Measurements from ENCODE around the gene GJC2. TPM values are rescaled to one million over a fixed set of nuclear protein-coding genes. Genes with fewer than 3 reads are reported as not detected.

GJC2 gene
- total RNA-seq, 1 experiment from 2014 or later: 0.76 TPM

DNA sequence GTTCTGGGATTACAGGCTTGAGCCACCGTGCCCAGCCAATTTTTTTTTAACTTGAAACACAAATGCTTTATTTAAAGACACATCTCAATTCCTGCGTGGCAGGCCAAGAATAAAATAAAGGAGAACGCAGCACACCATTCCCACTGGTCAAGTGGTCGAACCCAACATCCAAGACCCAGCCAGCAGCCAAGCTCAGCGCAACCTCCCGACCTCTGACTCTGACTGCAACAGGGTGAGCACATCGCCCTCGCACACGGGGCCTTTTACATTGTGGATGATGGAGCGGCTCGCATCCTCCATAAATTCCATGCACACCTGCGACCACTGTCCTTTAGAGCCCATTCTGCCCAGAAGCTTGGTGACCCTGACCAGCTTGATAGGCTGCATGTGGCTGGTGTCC lies 15.1 kb upstream of the GJC2 start:
- TF ChIP-seq SRF (IDR thresholded peaks at IDR 0.05; ENCODE audit: low read depth): no peak
- no peak for TF ChIP-seq POLR2AphosphoS5 (IDR thresholded peaks at IDR 0.05; ENCODE audit: low read depth, low read length)
- TF ChIP-seq RAD21 (IDR thresholded peaks at IDR 0.05; ENCODE audit: low read depth): no peak
- no peak for TF ChIP-seq YY1 (IDR thresholded peaks at IDR 0.05; ENCODE audit: extremely low read depth, insufficient replicate concordance, low read depth, low read length)
- TF ChIP-seq TCF7L2 (IDR thresholded peaks at IDR 0.05; ENCODE audit: borderline replicate concordance, extremely low read depth, insufficient read depth, insufficient read length): no peak
- no peak for TF ChIP-seq ZNF274 (IDR thresholded peaks at IDR 0.05; ENCODE audit: low read depth, low read length)
- TF ChIP-seq CEBPB (IDR thresholded peaks at IDR 0.05; ENCODE audit: low read depth): no peak
- TF ChIP-seq, protein P1, sequence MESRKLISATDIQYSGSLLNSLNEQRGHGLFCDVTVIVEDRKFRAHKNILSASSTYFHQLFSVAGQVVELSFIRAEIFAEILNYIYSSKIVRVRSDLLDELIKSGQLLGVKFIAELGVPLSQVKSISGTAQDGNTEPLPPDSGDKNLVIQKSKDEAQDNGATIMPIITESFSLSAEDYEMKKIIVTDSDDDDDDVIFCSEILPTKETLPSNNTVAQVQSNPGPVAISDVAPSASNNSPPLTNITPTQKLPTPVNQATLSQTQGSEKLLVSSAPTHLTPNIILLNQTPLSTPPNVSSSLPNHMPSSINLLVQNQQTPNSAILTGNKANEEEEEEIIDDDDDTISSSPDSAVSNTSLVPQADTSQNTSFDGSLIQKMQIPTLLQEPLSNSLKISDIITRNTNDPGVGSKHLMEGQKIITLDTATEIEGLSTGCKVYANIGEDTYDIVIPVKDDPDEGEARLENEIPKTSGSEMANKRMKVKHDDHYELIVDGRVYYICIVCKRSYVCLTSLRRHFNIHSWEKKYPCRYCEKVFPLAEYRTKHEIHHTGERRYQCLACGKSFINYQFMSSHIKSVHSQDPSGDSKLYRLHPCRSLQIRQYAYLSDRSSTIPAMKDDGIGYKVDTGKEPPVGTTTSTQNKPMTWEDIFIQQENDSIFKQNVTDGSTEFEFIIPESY (IDR thresholded peaks at IDR 0.05; ENCODE audit: extremely low read depth, insufficient replicate concordance, low read length): no peak
- TF ChIP-seq EZH2phosphoT487 (IDR thresholded peaks at IDR 0.05; ENCODE audit: borderline replicate concordance): no peak
- TF ChIP-seq JUND (IDR thresholded peaks at IDR 0.05): no peak
- TF ChIP-seq, protein P2, sequence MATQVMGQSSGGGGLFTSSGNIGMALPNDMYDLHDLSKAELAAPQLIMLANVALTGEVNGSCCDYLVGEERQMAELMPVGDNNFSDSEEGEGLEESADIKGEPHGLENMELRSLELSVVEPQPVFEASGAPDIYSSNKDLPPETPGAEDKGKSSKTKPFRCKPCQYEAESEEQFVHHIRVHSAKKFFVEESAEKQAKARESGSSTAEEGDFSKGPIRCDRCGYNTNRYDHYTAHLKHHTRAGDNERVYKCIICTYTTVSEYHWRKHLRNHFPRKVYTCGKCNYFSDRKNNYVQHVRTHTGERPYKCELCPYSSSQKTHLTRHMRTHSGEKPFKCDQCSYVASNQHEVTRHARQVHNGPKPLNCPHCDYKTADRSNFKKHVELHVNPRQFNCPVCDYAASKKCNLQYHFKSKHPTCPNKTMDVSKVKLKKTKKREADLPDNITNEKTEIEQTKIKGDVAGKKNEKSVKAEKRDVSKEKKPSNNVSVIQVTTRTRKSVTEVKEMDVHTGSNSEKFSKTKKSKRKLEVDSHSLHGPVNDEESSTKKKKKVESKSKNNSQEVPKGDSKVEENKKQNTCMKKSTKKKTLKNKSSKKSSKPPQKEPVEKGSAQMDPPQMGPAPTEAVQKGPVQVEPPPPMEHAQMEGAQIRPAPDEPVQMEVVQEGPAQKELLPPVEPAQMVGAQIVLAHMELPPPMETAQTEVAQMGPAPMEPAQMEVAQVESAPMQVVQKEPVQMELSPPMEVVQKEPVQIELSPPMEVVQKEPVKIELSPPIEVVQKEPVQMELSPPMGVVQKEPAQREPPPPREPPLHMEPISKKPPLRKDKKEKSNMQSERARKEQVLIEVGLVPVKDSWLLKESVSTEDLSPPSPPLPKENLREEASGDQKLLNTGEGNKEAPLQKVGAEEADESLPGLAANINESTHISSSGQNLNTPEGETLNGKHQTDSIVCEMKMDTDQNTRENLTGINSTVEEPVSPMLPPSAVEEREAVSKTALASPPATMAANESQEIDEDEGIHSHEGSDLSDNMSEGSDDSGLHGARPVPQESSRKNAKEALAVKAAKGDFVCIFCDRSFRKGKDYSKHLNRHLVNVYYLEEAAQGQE (IDR thresholded peaks at IDR 0.05; ENCODE audit: low read depth): no peak
- no peak for TF ChIP-seq SP1 (IDR thresholded peaks at IDR 0.05; ENCODE audit: low read depth)
- no peak for TF ChIP-seq SIN3A (IDR thresholded peaks at IDR 0.05; ENCODE audit: low read depth)
- no peak for TF ChIP-seq FOSL1 (IDR thresholded peaks at IDR 0.05; ENCODE audit: low read depth)
- no peak for TF ChIP-seq POLR2A (IDR thresholded peaks at IDR 0.05; ENCODE audit: borderline replicate concordance, extremely low read depth, insufficient read depth, insufficient read length)
- no peaks in the 10 kb centered on the region for H3K9me3 ChIP-seq (ENCODE audit: control insufficient read depth in 1 of 2, insufficient read depth in 1 of 2, low read depth in 1 of 2, low read length in 2 of 2)
- no peak overlapping the region for H3K9ac ChIP-seq (ENCODE audit: low read length)
- no peak overlapping the region for H3K4me2 ChIP-seq (ENCODE audit: low read length)
- peaks cover 3% of the 10 kb centered on the region; the same call in 1 of the 2 replicates for H3K27me3 ChIP-seq (ENCODE audit: insufficient read depth, low read length)
- no TSS peak for BruUV-seq (replicated peaks)
- no peaks in the 10 kb centered on the region for H3K79me2 ChIP-seq (ENCODE audit: insufficient read depth, low read length)
- no peak overlapping the region for H3K4me3 ChIP-seq (replicated peaks in 1 of 2; ENCODE audit: low read depth in 1 of 2, low read length in 2 of 2)
- no peak overlapping the region for H3K27ac ChIP-seq (ENCODE audit: low read depth, low read length)
- ChIA-PET POLR2A (no interaction called here), CTCF (no interaction called here), RAD21 (ENCODE audit: low non-redundant PET in 1 of 2, low total read pairs in 2 of 2, uncharacterized antibody in 2 of 2, unreplicated experiment in 2 of 2) (no interaction called here)
- ATAC-seq (no peak), DNase-seq (ENCODE audit: low read depth, low spot score) (no peak)
- H4K20me1 ChIP-seq (ENCODE audit: insufficient read depth): no peaks in the 10 kb centered on the region
- no peaks in the 10 kb centered on the region for H3K9me2 ChIP-seq (ENCODE audit: insufficient read depth)
- H2AFZ ChIP-seq (ENCODE audit: low read depth, low read length, poor library complexity, severe bottlenecking): no peak overlapping the region
- H3K36me3 ChIP-seq (ENCODE audit: control insufficient read depth in 1 of 2, insufficient read depth in 2 of 2, low read length in 2 of 2): no peaks in the 10 kb centered on the region
- peaks cover 7 to 23% of the 10 kb centered on the region in 2 experiments for H3K4me1 ChIP-seq (ENCODE audit: control insufficient read depth in 1 of 2, insufficient read depth in 2 of 2, low read length in 2 of 2)
- intact Hi-C loops (cut with micrococcal nuclease): loop anchor here (5.0 kb wide), 2 partner anchors 323 to 383 kb away; a partner anchor contains a TSS

All from HCT116 (cell line).